ENCODE results near the gene RXRA.

DNA sequence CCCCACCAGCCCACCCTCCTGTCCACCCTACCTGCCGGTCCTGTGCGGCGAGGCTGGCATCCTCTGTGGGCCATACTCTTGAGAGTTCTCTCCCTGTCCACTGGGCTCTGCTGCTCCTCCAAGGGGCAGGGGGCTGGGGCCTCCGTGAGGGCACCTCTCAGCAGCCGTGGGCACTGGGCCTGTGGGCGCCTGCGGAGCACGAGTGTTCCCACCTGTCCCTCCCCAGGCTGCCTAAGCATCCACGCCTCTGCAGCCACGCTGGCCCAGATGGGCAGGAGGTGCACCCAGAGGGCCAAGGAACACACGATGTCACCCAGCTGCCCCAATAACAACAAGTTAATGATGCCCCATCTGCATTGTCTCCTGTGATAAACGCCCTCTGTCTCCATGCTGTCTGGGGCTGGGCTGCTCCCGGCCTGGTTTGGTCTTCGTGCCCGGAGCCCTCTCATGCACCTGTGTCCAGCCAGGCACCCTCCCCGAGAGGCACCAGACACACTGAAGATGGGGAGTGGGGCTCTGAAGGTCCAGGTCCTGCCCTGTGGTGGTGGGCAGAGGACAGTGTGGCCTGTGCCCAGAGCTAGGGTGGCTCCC, 114.5 kb downstream of the RXRA start:
- TF ChIP-seq CEBPB (IDR thresholded peaks at IDR 0.05; ENCODE audit: low read depth, low read length) (no peak), POLR2A (IDR thresholded peaks at IDR 0.05; ENCODE audit: low read depth, low read length) (no peak), MXI1 (IDR thresholded peaks at IDR 0.05; ENCODE audit: borderline replicate concordance, low read depth, low read length) (no peak), BHLHE40 (IDR thresholded peaks at IDR 0.05; ENCODE audit: low read depth, low read length) (no peak), RFX5 (IDR thresholded peaks at IDR 0.05; ENCODE audit: low read depth, low read length) (no peak), FOS (IDR thresholded peaks at IDR 0.05; ENCODE audit: low read depth, low read length) (no peak), MAZ (IDR thresholded peaks at IDR 0.05; ENCODE audit: borderline replicate concordance, low read depth, low read length) (no peak)
- TF ChIP-seq, protein P1, sequence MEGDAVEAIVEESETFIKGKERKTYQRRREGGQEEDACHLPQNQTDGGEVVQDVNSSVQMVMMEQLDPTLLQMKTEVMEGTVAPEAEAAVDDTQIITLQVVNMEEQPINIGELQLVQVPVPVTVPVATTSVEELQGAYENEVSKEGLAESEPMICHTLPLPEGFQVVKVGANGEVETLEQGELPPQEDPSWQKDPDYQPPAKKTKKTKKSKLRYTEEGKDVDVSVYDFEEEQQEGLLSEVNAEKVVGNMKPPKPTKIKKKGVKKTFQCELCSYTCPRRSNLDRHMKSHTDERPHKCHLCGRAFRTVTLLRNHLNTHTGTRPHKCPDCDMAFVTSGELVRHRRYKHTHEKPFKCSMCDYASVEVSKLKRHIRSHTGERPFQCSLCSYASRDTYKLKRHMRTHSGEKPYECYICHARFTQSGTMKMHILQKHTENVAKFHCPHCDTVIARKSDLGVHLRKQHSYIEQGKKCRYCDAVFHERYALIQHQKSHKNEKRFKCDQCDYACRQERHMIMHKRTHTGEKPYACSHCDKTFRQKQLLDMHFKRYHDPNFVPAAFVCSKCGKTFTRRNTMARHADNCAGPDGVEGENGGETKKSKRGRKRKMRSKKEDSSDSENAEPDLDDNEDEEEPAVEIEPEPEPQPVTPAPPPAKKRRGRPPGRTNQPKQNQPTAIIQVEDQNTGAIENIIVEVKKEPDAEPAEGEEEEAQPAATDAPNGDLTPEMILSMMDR (conservative IDR thresholded peaks at IDR 0.05; ENCODE audit: low read depth, low read length): no peak
- TF ChIP-seq, protein P2, sequence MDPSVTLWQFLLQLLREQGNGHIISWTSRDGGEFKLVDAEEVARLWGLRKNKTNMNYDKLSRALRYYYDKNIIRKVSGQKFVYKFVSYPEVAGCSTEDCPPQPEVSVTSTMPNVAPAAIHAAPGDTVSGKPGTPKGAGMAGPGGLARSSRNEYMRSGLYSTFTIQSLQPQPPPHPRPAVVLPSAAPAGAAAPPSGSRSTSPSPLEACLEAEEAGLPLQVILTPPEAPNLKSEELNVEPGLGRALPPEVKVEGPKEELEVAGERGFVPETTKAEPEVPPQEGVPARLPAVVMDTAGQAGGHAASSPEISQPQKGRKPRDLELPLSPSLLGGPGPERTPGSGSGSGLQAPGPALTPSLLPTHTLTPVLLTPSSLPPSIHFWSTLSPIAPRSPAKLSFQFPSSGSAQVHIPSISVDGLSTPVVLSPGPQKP (IDR thresholded peaks at IDR 0.05; ENCODE audit: borderline replicate concordance, low read depth, low read length): no peak
